Measurements from ENCODE around the gene ULK4.
"Not testable (repeated sequence)": the region's sequence is repeated elsewhere in the genome, so short reads cannot be mapped to it uniquely, and the experiment has no call there.

ULK4 gene

DNA sequence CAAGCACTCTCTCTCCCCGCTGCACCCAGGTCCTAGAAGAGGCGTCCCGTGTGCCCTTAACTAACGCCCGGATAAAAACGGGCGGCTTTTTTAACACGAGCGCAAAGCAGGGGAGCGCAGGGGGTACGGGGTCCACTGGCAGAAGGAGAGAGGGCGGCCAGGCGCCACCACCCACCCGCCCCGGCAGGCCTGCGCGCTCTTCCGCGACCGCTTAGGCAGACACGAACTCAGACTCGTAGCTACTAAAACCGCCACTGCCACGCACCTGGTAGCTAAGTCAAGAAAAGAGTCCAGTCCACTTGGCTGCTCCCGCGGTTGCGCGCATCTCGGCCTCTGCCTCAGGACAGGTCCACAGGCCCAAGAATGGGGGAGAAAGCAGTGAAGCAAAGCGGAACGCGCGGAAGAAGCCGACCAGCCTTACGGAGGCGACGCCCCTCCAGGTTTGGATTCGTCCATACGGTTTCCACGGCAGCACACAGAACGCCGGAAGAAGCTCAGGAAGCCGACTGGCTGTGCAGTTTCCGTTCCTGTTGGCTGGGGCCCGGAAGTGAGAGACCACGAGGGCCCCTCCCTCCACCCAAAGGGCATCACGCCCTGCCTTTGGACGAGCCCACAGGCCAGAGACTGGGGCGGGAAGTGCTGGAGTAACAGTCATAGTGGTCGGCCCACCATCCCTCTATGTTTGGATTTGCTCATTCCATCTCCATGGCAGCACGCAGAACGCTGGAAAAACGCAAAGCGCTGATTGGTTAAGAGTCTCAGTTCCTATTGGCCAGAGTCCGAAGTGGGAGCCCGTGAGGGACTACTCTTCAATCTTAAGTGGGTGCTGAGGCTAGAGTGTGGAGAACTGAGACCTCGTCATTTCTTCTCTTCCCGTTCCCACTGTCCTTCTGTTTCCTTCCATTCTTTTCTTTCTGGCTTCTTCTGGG lies at the start of gene ULK4:
ULK4 (minus strand) TSS at position 353 of the 929 bp plus-strand sequence. CDS start 7,344 bp downstream, outside the sequence.
- DNase-seq (ENCODE audit: low spot score), result peak; percentile 98

- DNase-seq (ENCODE audit: low spot score), result no peak
These were observed 48.6 kb upstream of the ULK4 start for GRCh38 chr3:42010530-42010929.

DNA sequence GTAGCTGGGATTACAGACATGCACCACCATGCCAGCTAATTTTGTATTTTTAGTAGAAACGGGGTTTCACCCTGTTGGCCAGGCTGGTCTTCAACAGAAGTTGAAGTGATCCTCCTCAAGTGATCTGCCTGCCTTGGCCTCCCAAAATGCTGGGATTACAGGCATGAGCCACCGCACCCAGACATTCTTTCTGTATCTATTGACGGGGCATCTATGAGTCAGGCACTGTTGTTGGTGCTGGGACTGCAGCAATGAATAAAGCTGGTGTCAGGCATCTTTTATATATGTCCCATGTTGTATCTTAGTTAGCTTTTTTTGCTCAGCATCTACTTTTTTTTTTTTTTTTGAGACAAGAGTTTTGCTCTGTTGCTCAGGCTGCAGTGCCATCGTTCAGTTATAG lies 47.6 kb upstream of the ULK4 start:
- DNase-seq (ENCODE audit: low spot score), result no peak

- DNase-seq (ENCODE audit: low spot score), result no peak
These were observed 45.9 kb upstream of the ULK4 start for GRCh38 chr3:42007785-42008184.

GRCh38 chr3:42005401-42005800 lies 43.5 kb upstream of the ULK4 start:
- no peak for DNase-seq (ENCODE audit: low spot score)

DNA sequence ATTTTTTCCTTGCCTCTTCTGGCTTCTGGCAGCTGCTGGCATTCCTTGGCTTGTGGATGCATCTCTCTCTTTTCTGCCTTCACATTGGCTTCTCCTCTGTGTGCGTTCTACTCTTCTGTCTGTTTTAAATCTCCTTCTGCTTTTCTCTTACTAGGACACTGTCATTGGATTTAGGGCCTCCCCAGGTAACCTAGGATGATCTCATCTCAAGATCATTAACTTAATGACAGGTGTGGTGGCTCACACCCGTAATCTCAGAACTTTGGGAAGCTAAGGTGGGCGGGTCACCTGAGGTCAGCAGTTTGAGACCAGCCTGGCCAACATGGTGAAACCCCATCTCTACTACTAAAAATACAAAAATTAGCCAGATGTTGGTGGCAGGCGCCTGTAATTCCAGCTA lies 40.9 kb upstream of the ULK4 start:
- no peak for DNase-seq (ENCODE audit: low spot score)

DNA sequence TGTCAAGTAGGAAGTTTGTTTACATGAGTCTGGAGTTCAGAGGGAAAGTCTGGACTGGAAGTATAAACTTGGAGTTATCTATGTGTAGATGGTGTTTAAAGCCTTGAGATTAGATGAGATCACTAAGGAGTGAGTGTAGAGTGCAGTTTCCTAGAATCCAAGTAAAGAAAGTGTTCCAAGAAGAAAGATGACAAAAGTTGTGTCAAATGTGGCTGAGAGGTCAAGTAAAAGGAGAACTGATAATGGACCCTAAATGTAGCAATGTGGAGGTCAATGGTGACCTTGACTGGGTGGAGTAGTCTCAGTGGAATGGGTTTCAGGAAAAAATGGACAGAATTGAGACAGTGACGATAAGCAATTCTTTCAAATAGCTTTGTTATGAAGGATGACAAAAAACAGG lies 39.9 kb upstream of the ULK4 start:
- no peak for DNase-seq (ENCODE audit: low spot score)

DNA sequence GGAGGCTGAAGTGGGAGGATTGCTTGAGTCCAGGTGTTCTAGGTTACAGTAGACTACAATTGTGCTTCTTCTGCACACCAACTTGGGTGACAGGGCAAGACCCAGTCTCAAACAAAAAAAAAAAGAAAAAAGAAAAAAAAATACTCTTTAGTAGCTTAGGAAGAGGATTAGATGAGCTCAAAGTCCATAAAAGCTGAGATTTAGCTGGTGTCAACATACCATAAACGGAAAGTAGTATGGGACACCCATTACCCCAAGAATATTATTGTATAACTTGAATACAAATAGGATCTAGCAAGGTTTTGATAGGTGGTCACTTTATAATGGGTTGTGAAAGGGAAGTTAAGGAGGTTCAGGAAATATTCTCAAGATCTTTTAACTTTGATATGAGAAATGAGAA lies 38.0 kb upstream of the ULK4 start:
- DNase-seq (ENCODE audit: low spot score), result no peak

GRCh38 chr3:41997702-41998550 lies 36.0 kb upstream of the ULK4 start:
- DNase-seq (ENCODE audit: low spot score), result no peak

DNA sequence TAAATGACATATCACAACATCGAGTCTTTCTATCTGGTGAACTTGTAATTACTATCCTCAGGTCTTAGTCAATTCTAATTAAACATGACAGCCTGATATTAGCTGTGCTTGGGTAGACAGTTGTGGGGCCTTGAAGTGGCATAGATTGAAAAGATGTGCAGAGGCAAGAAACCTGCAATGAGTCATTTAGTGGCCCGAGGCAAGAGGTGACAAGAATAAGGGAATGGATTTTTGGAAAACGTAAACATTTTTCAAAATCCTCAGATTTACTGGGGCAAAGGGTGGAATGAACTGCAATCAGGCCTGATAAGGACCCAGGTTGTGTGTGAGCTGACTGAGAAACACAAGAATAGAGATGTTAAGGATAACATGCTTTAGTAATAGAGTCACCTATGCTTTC lies 29.5 kb upstream of the ULK4 start:
- no peak for DNase-seq (ENCODE audit: low spot score)

- no peak for DNase-seq (ENCODE audit: low spot score)
These were observed 27.6 kb upstream of the ULK4 start for GRCh38 chr3:41989518-41989917.

GRCh38 chr3:41987627-41988026 lies 25.7 kb upstream of the ULK4 start:
- DNase-seq (ENCODE audit: low spot score), result no peak

- DNase-seq (ENCODE audit: low spot score), result no peak
These were observed 24.7 kb upstream of the ULK4 start for GRCh38 chr3:41986561-41986960.

DNA sequence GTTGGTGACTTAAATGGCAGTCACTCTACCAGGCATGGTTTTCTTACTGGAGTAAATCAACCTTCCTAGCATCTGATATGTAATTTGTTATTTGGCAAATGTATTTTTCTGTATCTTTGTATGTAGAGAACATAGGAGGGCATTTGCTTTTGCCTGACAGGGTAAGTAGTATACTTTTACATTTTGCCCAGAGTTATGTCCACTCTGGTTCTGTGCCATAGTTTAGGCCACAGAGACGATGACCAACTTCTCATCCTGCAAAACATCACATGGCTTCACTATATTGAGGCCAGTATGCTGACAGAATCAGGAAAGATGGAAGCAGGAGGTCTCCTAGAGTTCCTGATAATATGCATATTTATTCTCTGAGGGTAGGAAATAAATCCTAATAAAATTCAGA lies 23.1 kb upstream of the ULK4 start:
- no peak for DNase-seq (ENCODE audit: low spot score)

DNA sequence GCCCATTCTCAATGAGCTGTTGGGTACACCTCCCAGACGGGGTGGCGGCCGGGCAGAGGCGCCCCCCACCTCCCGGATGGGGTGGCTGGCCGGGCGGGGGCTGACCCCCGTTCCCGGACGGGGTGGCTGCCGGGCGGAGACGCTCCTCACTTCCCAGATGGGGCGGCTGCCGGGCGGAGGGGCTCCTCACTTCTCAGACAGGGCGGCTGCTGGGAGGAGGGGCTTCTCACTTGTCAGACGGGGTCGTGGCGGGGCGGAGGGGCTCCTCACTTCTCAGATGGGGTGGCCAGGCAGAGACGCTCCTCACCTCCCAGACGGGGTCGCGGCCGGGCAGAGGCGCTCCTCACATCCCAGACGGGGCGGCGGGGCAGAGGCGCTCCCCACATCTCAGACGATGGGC lies 21.2 kb upstream of the ULK4 start:
- DNase-seq (ENCODE audit: low spot score), result not testable (repeated sequence)

DNA sequence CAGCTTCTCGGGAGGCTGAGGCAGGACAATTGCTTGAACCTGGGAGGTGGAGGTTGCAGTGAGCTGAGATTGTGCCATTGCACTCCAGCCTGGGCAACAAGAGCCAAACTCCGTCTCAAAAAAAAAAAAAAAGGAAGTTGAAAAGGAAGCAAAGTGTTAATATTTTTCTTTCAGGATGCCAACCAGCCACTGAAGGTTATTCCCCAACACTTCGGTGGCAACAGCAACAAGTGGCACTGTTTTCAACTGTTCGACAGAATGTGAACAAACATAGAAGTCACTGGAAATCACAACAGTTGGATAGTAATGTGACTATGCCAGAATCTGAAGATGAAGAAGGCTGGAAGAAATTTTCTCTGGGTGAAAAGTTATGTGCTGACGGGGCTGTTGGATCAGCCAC lies 15.5 kb upstream of the ULK4 start:
- DNase-seq (ENCODE audit: low spot score), result not testable (repeated sequence)

DNA sequence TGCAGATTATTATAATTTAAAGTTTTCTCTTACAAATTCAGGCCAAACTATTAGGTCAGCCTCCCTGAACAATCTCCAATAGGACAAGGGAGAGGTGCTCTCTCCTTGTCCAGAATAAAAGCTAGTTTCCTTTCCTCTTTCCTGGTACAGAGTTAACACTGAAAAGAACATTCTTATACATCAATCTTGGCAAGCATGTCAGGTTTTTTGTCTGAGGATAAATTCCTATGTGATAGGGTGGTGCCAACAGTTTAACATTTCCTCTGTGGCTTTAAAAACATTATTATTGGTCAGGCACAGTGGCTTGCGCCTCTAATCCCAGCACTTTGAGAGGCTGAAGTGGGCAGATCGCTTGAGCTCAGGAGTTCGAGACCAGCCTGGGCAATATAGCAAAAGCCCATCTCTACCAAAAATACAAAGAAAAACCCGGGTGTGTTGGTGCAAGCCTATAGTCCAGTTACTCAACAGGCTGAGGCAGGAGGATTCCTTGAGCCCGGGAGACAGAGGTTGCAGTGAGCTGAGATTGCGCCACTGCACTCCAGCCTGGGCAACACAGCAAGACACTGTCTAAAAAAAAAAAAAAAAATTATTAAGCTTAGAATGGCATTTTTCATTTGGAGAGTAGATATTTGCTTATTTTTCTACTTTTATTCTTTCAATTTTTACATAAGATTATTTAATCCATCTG lies 13.7 kb upstream of the ULK4 start:
- no peak for DNase-seq (ENCODE audit: low spot score)

DNA sequence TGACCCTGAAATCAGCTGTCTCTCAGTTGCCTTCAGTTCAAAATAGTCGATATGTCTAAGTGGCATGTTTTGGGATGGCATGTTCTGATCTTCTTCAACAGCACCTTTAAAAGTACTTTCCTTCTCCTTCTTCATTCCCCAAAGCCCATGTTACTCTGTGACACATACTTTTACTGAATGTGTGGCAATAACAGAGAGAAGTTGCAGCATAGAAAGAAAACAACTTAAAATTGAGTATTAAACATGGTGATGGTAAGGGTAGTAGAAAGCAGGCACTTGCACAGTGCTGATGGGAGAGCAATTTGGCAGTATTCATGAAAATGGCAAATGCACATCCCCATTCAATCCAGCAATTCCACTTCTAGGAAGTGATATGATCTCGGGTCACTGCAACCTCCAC lies 12.3 kb upstream of the ULK4 start:
- DNase-seq (ENCODE audit: low spot score), result no peak

GRCh38 chr3:41972802-41973201 lies 10.9 kb upstream of the ULK4 start:
- DNase-seq (ENCODE audit: low spot score), result no peak

DNA sequence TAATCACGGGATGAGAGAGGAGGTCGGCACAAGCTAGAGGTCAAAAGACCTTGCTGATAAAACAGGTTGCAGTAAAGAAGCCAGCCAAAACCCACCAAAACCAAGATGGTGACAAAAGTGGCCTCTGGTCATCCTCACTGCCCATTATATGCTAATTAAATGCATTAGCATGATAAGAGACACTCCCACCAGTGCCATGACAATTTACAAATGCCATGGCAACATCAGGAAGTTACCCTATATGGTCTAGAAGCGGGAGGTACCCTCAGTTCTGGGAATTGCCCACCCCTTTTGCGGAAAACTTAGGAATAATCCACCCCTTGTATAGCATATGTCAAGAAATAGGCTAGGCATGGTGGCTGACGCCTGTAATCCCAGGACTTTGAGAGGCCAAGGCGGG lies 4.3 kb upstream of the ULK4 start:
- DNase-seq (ENCODE audit: low spot score), result no peak

- no peak for DNase-seq (ENCODE audit: low spot score)
These were observed 1.9 kb upstream of the ULK4 start for GRCh38 chr3:41963823-41964222.

All from activated CD4-positive, alpha-beta T cell treated with anti-CD3 and anti-CD28 coated beads, Interleukin-2, Interleukin-4, amounts not matched to agents 100 ng/mL and 50 ng/mL, durations not matched to agents 16 hours and 8 hours (primary cell).